ENCODE measurements around the gene FAM20A. TPM values are rescaled to one million over a fixed set of nuclear protein-coding genes. Genes with fewer than 3 reads are reported as not detected.

The FAM20A gene
- total and polyA plus RNA-seq, 9 of the 15 experiments (the other 6 are each of a cell fraction or from before 2014, with no cell fraction given): 0.07 TPM; not detected in 8

GRCh38 chr17:68531252-68531651 lies 69.9 kb downstream of the FAM20A start (continued):
- TF ChIP-seq CTBP1 (IDR thresholded peaks at IDR 0.05; ENCODE audit: borderline replicate concordance) (no peak), WHSC1 (IDR thresholded peaks at IDR 0.05; ENCODE audit: low read length) (no peak), BACH1 (tag; IDR thresholded peaks at IDR 0.05) (no peak), ILF3 (IDR thresholded peaks at IDR 0.05; ENCODE audit: borderline replicate concordance) (no peak), ZNF324 (CRISPR knock-in tag; IDR thresholded peaks at IDR 0.05) (no peak), OTX1 (CRISPR knock-in tag; IDR thresholded peaks at IDR 0.05) (no peak), ZNF165 (CRISPR knock-in tag; IDR thresholded peaks at IDR 0.05; ENCODE audit: borderline replicate concordance) (no peak)

GRCh38 chr17:68527314-68527713 lies 73.9 kb downstream of the FAM20A start:
- intact Hi-C loops (cut with micrococcal nuclease): no loop called here
- H3K4me3 ChIP-seq: no peak overlapping the region
- H3K9me3 ChIP-seq (replicated peaks; ENCODE audit: control insufficient read depth, insufficient read depth, low read depth, low read length): no peaks in the 10 kb centered on the region
- in situ Hi-C loops (cut with MboI): no loop called here
- no peaks in the 10 kb centered on the region for H3K79me2 ChIP-seq (ENCODE audit: control insufficient read depth, insufficient read depth, low read length)
- H3K27ac ChIP-seq (ENCODE audit: extremely low read depth, low read depth, low read length): no peak overlapping the region
- H3K4me2 ChIP-seq (ENCODE audit: insufficient read depth, low read length): no peak overlapping the region
- no peaks in the 10 kb centered on the region for H3K4me1 ChIP-seq (replicated peaks in 1 of 2; ENCODE audit: control insufficient read depth in 2 of 2, insufficient read depth in 2 of 2, low read length in 2 of 2)
- peaks cover 90% of the 10 kb centered on the region for H3K36me3 ChIP-seq (ENCODE audit: control insufficient read depth, insufficient read depth, low read length)
- no peak overlapping the region for H2AFZ ChIP-seq (ENCODE audit: low read depth, low read length)
- DNase-seq (ENCODE audit: extremely low read depth in 1 of 4, low spot score in 3 of 4) (no peak), FAIRE-seq (no peak), ATAC-seq (no peak)
- H3K9me1 ChIP-seq (ENCODE audit: control insufficient read depth, insufficient read depth, low read length): no peaks in the 10 kb centered on the region
- H3K27me3 ChIP-seq (ENCODE audit: control insufficient read depth in 2 of 2, insufficient read depth in 2 of 2, low read length in 2 of 2): no peaks in the 10 kb centered on the region
- CTCF ChIA-PET (ENCODE audit: low intra/inter-chr PET ratio): no interaction called here
- no peaks in the 10 kb centered on the region for H4K20me1 ChIP-seq (replicated peaks; ENCODE audit: control insufficient read depth, insufficient read depth, low read length)
- 86% methylated on average over 4 of the region's 4 CpGs for WGBS (ENCODE audit: insufficient coverage, low coverage, missing lambda C conversion rate)
- BruUV-seq (replicated peaks): no TSS peak
- POLR2A ChIA-PET: no interaction called here
- no peak overlapping the region for H3K9ac ChIP-seq (ENCODE audit: insufficient read depth in 1 of 2, low read depth in 2 of 2, low read length in 2 of 2)
- TF ChIP-seq ZNF644 (tag; IDR thresholded peaks at IDR 0.05; ENCODE audit: low read depth): no peak
- no peak for TF ChIP-seq ZNF398 (CRISPR knock-in tag; IDR thresholded peaks at IDR 0.05)
- no peak for TF ChIP-seq ZNF316 (IDR thresholded peaks at IDR 0.05)
- TF ChIP-seq FOXP1 (CRISPR knock-in tag; IDR thresholded peaks at IDR 0.05): no peak
- TF ChIP-seq ELF2 (CRISPR knock-in tag; IDR thresholded peaks at IDR 0.05): no peak
- TF ChIP-seq EGR1 (conservative IDR thresholded peaks at IDR 0.05): no peak
- no peak for TF ChIP-seq GTF2A2 (tag; IDR thresholded peaks at IDR 0.05)
- no peak for TF ChIP-seq ZNF79 (CRISPR knock-in tag; IDR thresholded peaks at IDR 0.05; ENCODE audit: low read depth)
- no peak for TF ChIP-seq ADNP (tag; IDR thresholded peaks at IDR 0.05)
- no peak for TF ChIP-seq RCOR1 (IDR thresholded peaks at IDR 0.05; ENCODE audit: borderline replicate concordance in 1 of 2, low read depth in 2 of 2, low read length in 2 of 2)
- TF ChIP-seq FOXK2 (conservative IDR thresholded peaks at IDR 0.05 in 1 of 2, IDR thresholded peaks at IDR 0.05 in 1 of 2; ENCODE audit: low read depth in 2 of 2): no peak
- TF ChIP-seq MLLT1 (IDR thresholded peaks at IDR 0.05): no peak
- no peak for TF ChIP-seq BMI1 (IDR thresholded peaks at IDR 0.05; ENCODE audit: low read length)
- no peak for TF ChIP-seq NUFIP1 (IDR thresholded peaks at IDR 0.05; ENCODE audit: partially characterized antibody)
- no peak for TF ChIP-seq SMARCA4 (IDR thresholded peaks at IDR 0.05)
- TF ChIP-seq ZNF75A (CRISPR knock-in tag; IDR thresholded peaks at IDR 0.05): no peak
- TF ChIP-seq ARID1B (IDR thresholded peaks at IDR 0.05): no peak

Data from K562 (cell line).